Lower leg skin (tissue), 4 donors: ENCODE measurements around the gene OR8B3. TPM values are rescaled to one million over a fixed set of nuclear protein-coding genes. Genes with fewer than 3 reads are reported as not detected.

Source experiments
- DNase-seq, 2 donors: peaks; one replicate each; pipeline ENCODE4 v3.0.0-alpha.2; 2019; ENCODE audit warnings: low spot score in 2 of 2
- H3K4me3 ChIP-seq: fragments of 200-600 bp; sonication (generic); 2 replicates; pipeline ENCODE4 v1.5.1; 2017; ENCODE audit warnings: mild to moderate bottlenecking, low read depth; ENCODE audit not compliant: poor library complexity, severe bottlenecking
- CTCF ChIP-seq, 3 donors: fragments of 450-650 bp; IDR thresholded peaks; one replicate each; pipeline ENCODE4 v1.5.1; 2016; ENCODE audit warnings: antibody characterized with exemption in 3 of 3, mild to moderate bottlenecking in 3 of 3, moderate library complexity in 2 of 3
- POLR2A ChIP-seq, 2 donors: fragments of 450-650 bp; IDR thresholded peaks; one replicate each; pipeline ENCODE4 v1.6.1; 2016 to 2017; ENCODE audit warnings: antibody characterized with exemption in 2 of 2, mild to moderate bottlenecking in 1 of 2, moderate library complexity in 1 of 2
- WGBS, 2 donors: methylation state at CpG; one replicate each; pipeline ENCODE4 v1.1.5; 2018; 5-methylcytosine and 5-hydroxymethylcytosine counted together
- intact Hi-C: fragments of 100-400 bp; cut with DNase I; formaldehyde crosslinking; loops from one replicate; pipeline ENCODE4 v1.15.0; 2023; ENCODE audit warnings: low total_unique reads
- total RNA-seq, 4 donors: library from RNA; depleted of rRNA; stranded (reverse); fragments of >200 nt; gene quantifications; one replicate each; pipeline ENCODE4 v1.1.0, GENCODE V29; 2016

The OR8B3 gene
- total RNA-seq = not detected

DNA sequence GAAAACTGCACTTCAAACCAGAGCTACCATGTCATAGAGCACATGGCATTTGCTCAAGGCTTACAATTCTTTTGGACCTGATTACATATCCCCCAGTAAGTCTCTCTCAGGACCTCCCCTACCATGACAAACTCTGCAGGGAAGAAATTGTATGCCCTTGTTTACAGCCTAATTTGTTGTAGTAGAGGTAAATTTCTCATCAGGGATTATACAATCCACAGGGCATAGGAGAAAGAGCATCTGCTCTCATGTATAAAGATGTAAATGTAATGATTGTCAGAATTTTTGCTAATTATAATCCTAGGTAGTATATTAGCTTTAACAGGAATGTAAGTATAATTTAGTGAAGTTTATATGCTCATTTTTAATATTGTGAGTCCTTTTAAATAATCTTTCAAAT lies at the start of gene OR8B3:
Gene OR8B3, minus strand, starts transcription at position 101 of the 400 bp plus-strand sequence. CDS start 1,673 bp downstream, outside the sequence.
- H3K4me3 ChIP-seq = no peak within 1 kb of the TSS
- intact Hi-C loops = no loop called here
- DNase-seq = no peak
- no peak for TF ChIP-seq POLR2A (IDR thresholded peaks at IDR 0.05)

DNA sequence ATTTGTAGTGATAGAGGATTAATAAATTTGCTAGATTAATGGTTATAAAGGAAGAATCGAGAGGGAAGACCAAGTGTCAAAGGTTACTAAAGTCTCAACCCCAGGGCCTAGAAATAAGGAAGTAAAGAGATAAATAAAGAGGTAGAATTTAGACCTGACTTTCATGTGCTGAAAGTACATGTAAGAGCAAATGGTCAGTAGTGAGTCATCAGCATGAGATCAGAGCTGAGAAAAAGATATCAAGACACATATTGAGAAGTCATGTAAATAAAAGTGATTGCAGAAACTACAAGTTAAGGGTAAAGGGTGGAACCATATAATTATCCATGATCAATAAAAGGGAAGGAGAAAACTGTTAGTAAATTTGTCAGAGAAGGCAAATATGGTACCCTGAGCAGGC lies 48.1 kb upstream of the OR8B3 start:
- H3K4me3 ChIP-seq = no peak overlapping the region
- intact Hi-C loops = no loop called here
- 80 to 84% methylated on average over 1 of the region's 1 CpG for WGBS, 2 donors
- no peak for TF ChIP-seq CTCF (IDR thresholded peaks at IDR 0.05)
- DNase-seq = no peak

GRCh38 chr11:124445646-124446150 lies 46.9 kb upstream of the OR8B3 start, which contains the start of gene OR8B8:
OR8B8 (minus strand) TSS chr11:124445696; CDS start chr11:124441085, 4,611 bp downstream.
- H3K4me3 ChIP-seq = no peak within 1 kb of the TSS
- intact Hi-C loops = no loop called here
- DNase-seq = no peak
- WGBS, 2 donors = 84 to 86% methylated on average over 1 of the region's 1 CpG
- TF ChIP-seq POLR2A (IDR thresholded peaks at IDR 0.05) = no peak
- no peak for TF ChIP-seq CTCF (IDR thresholded peaks at IDR 0.05)

- no peak for TF ChIP-seq CTCF (IDR thresholded peaks at IDR 0.05)
- no peak for TF ChIP-seq POLR2A (IDR thresholded peaks at IDR 0.05)
- no peak for DNase-seq
- no peak overlapping the region for H3K4me3 ChIP-seq
- WGBS, 2 donors = 54 to 69% methylated on average over 2 of the region's 2 CpGs
- intact Hi-C loops = no loop called here
Observed at GRCh38 chr11:124442847-124443246, 44.0 kb upstream of the OR8B3 start.

DNA sequence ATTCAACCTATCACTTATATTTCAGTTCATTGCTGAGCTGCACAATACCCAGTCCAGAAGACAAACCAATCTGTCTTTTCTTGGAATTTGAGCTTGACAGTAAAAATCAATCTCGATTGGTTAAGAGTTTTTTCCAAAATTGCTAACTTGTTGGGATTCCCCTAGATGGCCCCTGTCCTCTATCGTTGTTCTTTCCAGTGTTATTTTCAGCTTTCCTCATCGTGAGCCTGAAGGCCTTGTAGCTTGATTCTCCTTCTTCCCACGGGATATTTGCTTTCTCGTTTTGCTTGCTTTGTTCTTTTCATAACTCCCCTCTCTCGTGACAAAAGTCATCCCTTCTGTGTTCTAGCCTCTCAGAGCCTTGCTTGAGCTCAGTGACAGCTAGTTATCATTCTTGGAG lies 43.6 kb upstream of the OR8B3 start:
- no peak overlapping the region for H3K4me3 ChIP-seq
- intact Hi-C loops = no loop called here
- TF ChIP-seq POLR2A (IDR thresholded peaks at IDR 0.05) (no peak), CTCF (IDR thresholded peaks at IDR 0.05) (no peak)
- WGBS, 2 donors = 48 to 51% methylated on average over 6 of the region's 6 CpGs
- no peak for DNase-seq

- WGBS, 2 donors = 75 to 76% methylated on average over 7 of the region's 7 CpGs
- intact Hi-C loops = no loop called here
- TF ChIP-seq POLR2A (IDR thresholded peaks at IDR 0.05) = no peak
- TF ChIP-seq CTCF (IDR thresholded peaks at IDR 0.05) = no peak
- DNase-seq = peak in 1 of 2 donors; percentile 70
- no peak overlapping the region for H3K4me3 ChIP-seq
Observed at GRCh38 chr11:124441519-124441918, 42.7 kb upstream of the OR8B3 start.
